Gastroesophageal sphincter (tissue), 4 donors: ENCODE data around the gene SORCS3. TPM values are rescaled to one million over a fixed set of nuclear protein-coding genes. Genes with fewer than 3 reads are reported as not detected.

ENCODE experiments used
- ATAC-seq: fragments of 150-250 bp; one replicate; pipeline ENCODE4 v1.9.1; 2016; ENCODE audit warnings: mild to moderate bottlenecking, moderate library complexity
- H3K27ac ChIP-seq, 4 donors: fragments of 200-600 bp; sonication (generic) in 3 of 4; 1 replicate in 3 of 4; 2 replicates in 1 of 4; pipeline ENCODE4 v1.5.1; 2016 to 2019
- H3K27me3 ChIP-seq: fragments of 200-600 bp; sonication (generic); one replicate; pipeline ENCODE4 v1.5.1; 2019
- H3K36me3 ChIP-seq, 2 donors: fragments of 200-600 bp; sonication (generic); one replicate each; pipeline ENCODE4 v1.5.1; 2019; ENCODE audit warnings: control low read depth in 1 of 2
- H3K4me1 ChIP-seq, 3 donors: fragments of 200-600 bp; sonication (generic); 1 replicate in 2 of 3; 2 replicates in 1 of 3; pipeline ENCODE4 v1.5.1; 2016 to 2019; ENCODE audit warnings: control low read depth in 2 of 3
- H3K4me3 ChIP-seq, 2 donors: fragments of 200-600 bp; sonication (generic); one replicate each; pipeline ENCODE4 v1.5.1; 2019; ENCODE audit warnings: mild to moderate bottlenecking in 1 of 2, moderate library complexity in 1 of 2
- H3K9me3 ChIP-seq, 3 donors: fragments of 200-600 bp; sonication (generic); one replicate each; pipeline ENCODE4 v1.5.1; 2017 to 2019; ENCODE audit warnings: control low read depth in 2 of 3
- EP300 ChIP-seq: sonication (generic); formaldehyde crosslinking; IDR thresholded peaks from one replicate; pipeline ENCODE4 v1.6.1; 2017; ENCODE audit warnings: antibody characterized with exemption, mild to moderate bottlenecking
- POLR2A ChIP-seq, 2 donors: fragments of 450-650 bp; IDR thresholded peaks; one replicate each; pipeline ENCODE4 v1.6.1; 2017; ENCODE audit warnings: antibody characterized with exemption in 2 of 2, mild to moderate bottlenecking in 2 of 2, moderate library complexity in 1 of 2
- POLR2AphosphoS5 ChIP-seq: sonication (generic); formaldehyde crosslinking; IDR thresholded peaks from one replicate; pipeline ENCODE4 v1.6.1; 2017; ENCODE audit warnings: antibody characterized with exemption
- WGBS, 2 donors: methylation state at CpG; one replicate each; pipeline ENCODE4 v1.1.5; 2018; ENCODE audit warnings: low coverage in 1 of 2; 5-methylcytosine and 5-hydroxymethylcytosine counted together
- total RNA-seq, 4 donors: library from RNA; depleted of rRNA; stranded (reverse); fragments of >200 nt; gene quantifications; one replicate each; pipeline ENCODE4 v1.1.0, GENCODE V29; 2016
- TF ChIP-seq, protein P1 (sequence below), 4 experiments: fragments of 200-600 bp in 2 of 4; fragments of 450-650 bp in 2 of 4; sonication (generic) in 1 of 4; IDR thresholded peaks; one replicate each; pipeline ENCODE4 v1.5.1; 2017 to 2019; ENCODE audit warnings: antibody characterized with exemption in 4 of 4, mild to moderate bottlenecking in 2 of 4, moderate library complexity in 2 of 4

Gene SORCS3
- total RNA-seq, 4 donors from 2014 or later, result 0.31 to 1.3 (median 0.69) TPM; not detected in 1

DNA sequence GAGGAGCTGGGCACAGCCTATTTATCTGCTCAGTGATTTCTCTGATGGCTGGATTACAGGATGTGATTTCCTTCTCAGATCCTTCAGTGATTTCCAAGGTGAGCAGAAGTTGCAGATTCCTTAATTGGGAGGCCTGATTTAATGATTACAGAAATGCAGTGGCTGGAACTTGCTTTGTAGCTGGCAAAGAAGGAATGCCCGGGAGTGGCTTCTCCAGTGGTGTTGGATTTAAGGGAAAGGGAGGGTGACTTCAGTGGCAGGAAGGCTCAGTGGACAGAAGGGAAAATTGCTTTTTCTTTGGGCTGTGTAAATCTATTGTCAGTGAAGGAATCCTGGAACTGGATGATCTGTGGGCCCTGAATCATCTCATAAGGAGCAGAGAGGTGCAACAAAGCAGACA lies 5.1 kb downstream of the SORCS3 start:
- ATAC-seq, result no peak
- Histone ChIP-seq H3K9me3 (no peaks in the 10 kb centered on the region), H3K4me1 (peaks cover 0 to 22% (median 3%) of the 10 kb centered on the region in 3 donors), H3K36me3 (no peaks in the 10 kb centered on the region), H3K4me3 (no peak overlapping the region), H3K27me3 (peaks cover 52% of the 10 kb centered on the region), H3K27ac (no peak overlapping the region)
- WGBS, 2 donors, result 100% methylated on average over 1 of the region's 1 CpG; no CpG with 5 or more reads in 1 of the 2 donors
- TF ChIP-seq POLR2A (IDR thresholded peaks at IDR 0.05) (no peak), POLR2AphosphoS5 (no peak), EP300 (no peak)
- TF ChIP-seq, protein P1, sequence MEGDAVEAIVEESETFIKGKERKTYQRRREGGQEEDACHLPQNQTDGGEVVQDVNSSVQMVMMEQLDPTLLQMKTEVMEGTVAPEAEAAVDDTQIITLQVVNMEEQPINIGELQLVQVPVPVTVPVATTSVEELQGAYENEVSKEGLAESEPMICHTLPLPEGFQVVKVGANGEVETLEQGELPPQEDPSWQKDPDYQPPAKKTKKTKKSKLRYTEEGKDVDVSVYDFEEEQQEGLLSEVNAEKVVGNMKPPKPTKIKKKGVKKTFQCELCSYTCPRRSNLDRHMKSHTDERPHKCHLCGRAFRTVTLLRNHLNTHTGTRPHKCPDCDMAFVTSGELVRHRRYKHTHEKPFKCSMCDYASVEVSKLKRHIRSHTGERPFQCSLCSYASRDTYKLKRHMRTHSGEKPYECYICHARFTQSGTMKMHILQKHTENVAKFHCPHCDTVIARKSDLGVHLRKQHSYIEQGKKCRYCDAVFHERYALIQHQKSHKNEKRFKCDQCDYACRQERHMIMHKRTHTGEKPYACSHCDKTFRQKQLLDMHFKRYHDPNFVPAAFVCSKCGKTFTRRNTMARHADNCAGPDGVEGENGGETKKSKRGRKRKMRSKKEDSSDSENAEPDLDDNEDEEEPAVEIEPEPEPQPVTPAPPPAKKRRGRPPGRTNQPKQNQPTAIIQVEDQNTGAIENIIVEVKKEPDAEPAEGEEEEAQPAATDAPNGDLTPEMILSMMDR (IDR thresholded peaks at IDR 0.05), result no peak

DNA sequence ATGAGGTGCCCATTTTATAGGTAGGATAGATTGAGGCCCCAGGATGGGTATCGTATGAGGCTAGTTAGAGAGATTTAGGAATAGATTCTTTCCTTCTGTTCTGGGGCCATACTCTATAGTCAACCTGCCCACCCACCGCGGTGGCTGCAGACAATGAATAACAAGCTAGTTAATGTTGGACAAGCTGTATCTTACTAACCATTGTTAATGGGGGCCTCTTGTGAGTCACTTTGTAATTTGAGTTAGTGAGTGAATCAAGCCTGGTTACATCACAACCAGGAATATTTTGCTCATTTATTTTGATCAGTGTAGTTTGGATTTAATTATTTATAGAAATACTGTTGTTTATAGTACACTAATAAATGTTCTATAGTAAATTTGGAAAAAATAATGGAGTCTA lies 7.3 kb downstream of the SORCS3 start:
- no peak for ATAC-seq
- H3K4me1 ChIP-seq, result no peaks in the 10 kb centered on the region
- no peak overlapping the region for H3K4me3 ChIP-seq
- H3K36me3 ChIP-seq, result no peaks in the 10 kb centered on the region
- no peaks in the 10 kb centered on the region for H3K9me3 ChIP-seq
- TF ChIP-seq POLR2A (IDR thresholded peaks at IDR 0.05) (no peak), POLR2AphosphoS5 (no peak), EP300 (no peak)
- TF ChIP-seq, protein P1 (IDR thresholded peaks at IDR 0.05), result no peak
- WGBS, 2 donors, result 67 to 70% methylated on average over 3 of the region's 3 CpGs
- peaks cover 29% of the 10 kb centered on the region for H3K27me3 ChIP-seq
- no peak overlapping the region for H3K27ac ChIP-seq

DNA sequence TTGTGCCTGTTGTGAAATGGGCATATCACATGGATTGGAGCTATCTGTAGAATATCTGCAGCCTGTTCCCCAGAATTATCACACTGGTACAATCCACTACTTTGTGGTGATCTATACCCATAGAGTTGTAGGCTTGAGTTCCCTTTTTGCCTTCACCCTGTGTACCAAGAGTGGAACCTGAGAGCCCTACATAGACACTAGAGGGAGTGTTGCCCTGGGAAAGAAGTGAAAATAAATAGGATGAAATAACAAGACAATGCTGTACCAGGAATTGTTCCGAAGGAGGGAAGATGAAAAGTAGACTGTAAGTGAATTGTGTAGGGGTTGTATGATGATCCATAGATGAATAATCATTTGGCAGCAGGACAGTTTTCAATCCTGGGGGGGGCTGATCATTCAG lies 9.0 kb downstream of the SORCS3 start:
- TF ChIP-seq, protein P1 (IDR thresholded peaks at IDR 0.05), result peak in 1 of 4 experiments; percentile 26
- no peak for TF ChIP-seq EP300
- WGBS, 2 donors, result 29 to 80% methylated on average over 1 of the region's 1 CpG
- Histone ChIP-seq H3K36me3 (no peaks in the 10 kb centered on the region), H3K27ac (no peak overlapping the region), H3K4me1 (no peaks in the 10 kb centered on the region), H3K27me3 (peaks cover 18% of the 10 kb centered on the region), H3K9me3 (no peaks in the 10 kb centered on the region), H3K4me3 (no peak overlapping the region)
- no peak for ATAC-seq

DNA sequence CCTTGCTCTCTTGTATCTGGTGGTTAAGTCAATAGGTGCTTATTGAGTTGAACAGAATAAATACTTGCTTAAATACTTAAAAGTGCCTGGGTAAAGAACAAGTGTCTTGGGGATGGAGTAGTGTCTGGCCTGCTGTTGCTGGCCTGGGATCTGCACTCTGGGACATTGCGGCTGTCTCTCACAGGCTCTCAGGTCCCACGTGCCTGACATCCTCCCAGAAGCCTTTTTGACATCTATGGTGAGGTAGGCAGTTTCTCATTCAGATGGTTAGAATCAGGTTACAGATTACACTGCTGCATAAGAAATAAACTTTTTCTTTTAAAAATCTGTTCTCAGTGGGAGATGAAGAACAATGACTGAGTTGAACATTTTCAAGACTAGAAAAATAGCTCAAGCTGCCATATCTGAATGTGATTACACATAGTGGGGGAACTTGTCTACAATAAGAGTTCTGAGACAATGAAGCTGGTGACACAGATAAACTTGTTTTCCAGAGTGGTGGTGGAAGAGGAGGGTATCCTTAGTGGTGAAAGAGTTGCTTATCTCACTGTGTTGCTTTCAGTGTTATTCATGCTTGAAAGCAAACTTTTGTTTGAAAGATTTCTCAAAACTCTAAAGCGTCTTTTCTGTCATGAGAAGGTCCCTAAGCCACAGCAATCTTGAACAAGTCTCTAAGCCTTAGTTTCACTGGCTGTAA lies 9.7 kb downstream of the SORCS3 start:
- H3K4me1 ChIP-seq, result no peaks in the 10 kb centered on the region
- H3K27me3 ChIP-seq, result peaks cover 14% of the 10 kb centered on the region
- no peak for ATAC-seq
- WGBS, 2 donors, result 67 to 86% methylated on average over 1 to 3 of the region's 3 CpGs
- TF ChIP-seq POLR2AphosphoS5, result no peak
- TF ChIP-seq, protein P1 (IDR thresholded peaks at IDR 0.05), result no peak
- no peak for TF ChIP-seq EP300
- H3K36me3 ChIP-seq, result no peaks in the 10 kb centered on the region
- no peaks in the 10 kb centered on the region for H3K9me3 ChIP-seq
- H3K4me3 ChIP-seq, result no peak overlapping the region
- no peak overlapping the region for H3K27ac ChIP-seq

DNA sequence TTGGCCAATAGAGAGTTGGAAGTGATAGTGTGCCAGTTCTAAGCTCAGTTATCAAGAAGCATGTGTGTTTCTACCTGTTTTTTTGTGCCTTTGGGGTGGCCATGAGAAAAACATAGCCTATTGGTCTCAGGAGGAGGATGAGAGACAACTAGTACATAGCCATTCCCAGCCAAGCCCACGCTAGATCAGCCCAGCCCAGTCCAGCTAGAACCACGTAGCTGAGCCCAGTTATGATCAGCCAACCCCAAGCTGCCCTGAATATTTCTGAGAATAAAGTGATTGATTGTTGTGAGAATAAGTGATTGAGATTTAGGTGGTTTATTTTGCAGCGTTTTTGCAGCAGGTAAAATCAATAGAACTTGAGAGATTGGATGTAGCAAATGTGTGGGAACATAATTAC lies 15.9 kb downstream of the SORCS3 start:
- no peaks in the 10 kb centered on the region for H3K9me3 ChIP-seq
- peak overlapping the region in 3 of 4 donors; percentile 7 to 56 (median 17) for H3K27ac ChIP-seq
- WGBS, 2 donors, result 69 to 73% methylated on average over 3 of the region's 3 CpGs
- TF ChIP-seq, protein P1 (IDR thresholded peaks at IDR 0.05), result no peak
- TF ChIP-seq EP300 (no peak), POLR2AphosphoS5 (no peak), POLR2A (IDR thresholded peaks at IDR 0.05) (no peak)
- no peaks in the 10 kb centered on the region for H3K36me3 ChIP-seq
- H3K4me3 ChIP-seq, result no peak overlapping the region
- H3K4me1 ChIP-seq, result peaks cover 0 to 6% (median 0%) of the 10 kb centered on the region in 3 donors
- ATAC-seq, result no peak
- no peaks in the 10 kb centered on the region for H3K27me3 ChIP-seq
